HEK293 (cell line): Measurements from ENCODE around the gene MCM7.

ENCODE experiments used
- CTCF ChIA-PET: fragments of 350-600 bp; formaldehyde crosslinking; extraction: SDS; loops from one replicate; lab custom pipeline; 2021; ENCODE audit warnings: antibody characterized with exemption; lab: Yijun Ruan, JAX
- POLR2A ChIA-PET: fragments of 300-600 bp; formaldehyde crosslinking; extraction: SDS; loops from one replicate; lab custom pipeline; 2020; ENCODE audit warnings: antibody characterized with exemption, inconsistent platforms; lab: Yijun Ruan, JAX
- H3K27ac ChIP-seq: fragments of 200-500 bp; sonication (Bioruptor generic); 2 replicates; pipeline ENCODE4 v1.5.1; 2014; ENCODE audit warnings: low read depth, low read length, control low read depth, inconsistent platforms; ENCODE audit errors: extremely low read depth
- H3K36me3 ChIP-seq, 2 experiments: fragments of 200-500 bp in 1 of 2; sonication (Bioruptor generic) in 1 of 2; 1 replicate in 1 of 2; 2 replicates in 1 of 2; pipeline ENCODE4 v1.5.1; 2014 to 2017; ENCODE audit warnings: inconsistent platforms in 2 of 2, low read length in 2 of 2; ENCODE audit not compliant: control insufficient read depth in 2 of 2, insufficient read depth in 1 of 2
- H3K4me1 ChIP-seq: fragments of 200-500 bp; sonication (Bioruptor generic); 2 replicates; pipeline ENCODE4 v1.5.1; 2014; ENCODE audit warnings: mild to moderate bottlenecking, low read length, inconsistent platforms; ENCODE audit not compliant: control insufficient read depth, insufficient read depth
- H3K4me3 ChIP-seq: 2 replicates; pipeline ENCODE4 v1.5.1; 2011; ENCODE audit warnings: low read depth, mild to moderate bottlenecking, control low read depth, low read length, moderate library complexity
- H3K9me3 ChIP-seq: fragments of 200-500 bp; sonication (Bioruptor generic); 2 replicates; pipeline ENCODE4 v1.5.1; 2014; ENCODE audit warnings: low read depth, low read length, inconsistent platforms; ENCODE audit not compliant: control insufficient read depth, insufficient read depth
- BCL11B ChIP-seq: fragments of 450-650 bp; formaldehyde crosslinking; IDR thresholded peaks from 2 replicates; pipeline ENCODE4 v1.5.1; 2016; ENCODE audit warnings: low read depth, missing biosample characterization, missing genetic modification characterization
- ZFHX2 ChIP-seq: fragments of 450-650 bp; formaldehyde crosslinking; conservative IDR thresholded peaks from 2 replicates; pipeline ENCODE4 v1.5.1; 2016; ENCODE audit warnings: missing biosample characterization, missing genetic modification characterization
- ZIC2 ChIP-seq: fragments of 450-650 bp; formaldehyde crosslinking; IDR thresholded peaks from 2 replicates; pipeline ENCODE4 v1.5.1; 2016; ENCODE audit warnings: missing biosample characterization, missing genetic modification characterization
- ZNF112 ChIP-seq: fragments of 450-650 bp; formaldehyde crosslinking; IDR thresholded peaks from 2 replicates; pipeline ENCODE4 v1.5.0; 2017; ENCODE audit warnings: missing biosample characterization, missing genetic modification characterization
- ZNF146 ChIP-seq: fragments of 450-650 bp; formaldehyde crosslinking; IDR thresholded peaks from 2 replicates; pipeline ENCODE4 v1.5.1; 2016; ENCODE audit warnings: missing biosample characterization, missing genetic modification characterization
- ZNF155 ChIP-seq: fragments of 450-650 bp; formaldehyde crosslinking; IDR thresholded peaks from 2 replicates; pipeline ENCODE4 v1.5.1; 2016; ENCODE audit warnings: missing biosample characterization, missing genetic modification characterization
- ZNF202 ChIP-seq: fragments of 450-650 bp; formaldehyde crosslinking; IDR thresholded peaks from 2 replicates; pipeline ENCODE4 v1.5.1; 2016; ENCODE audit warnings: missing biosample characterization, missing genetic modification characterization, borderline replicate concordance
- ZNF341 ChIP-seq: fragments of 450-650 bp; formaldehyde crosslinking; IDR thresholded peaks from 2 replicates; pipeline ENCODE4; 2016; ENCODE audit warnings: low read depth, missing biosample characterization, missing genetic modification characterization
- ZNF510 ChIP-seq: fragments of 450-650 bp; formaldehyde crosslinking; IDR thresholded peaks from 2 replicates; pipeline ENCODE4 v1.5.1; 2018; ENCODE audit warnings: mild to moderate bottlenecking, missing genetic modification characterization, missing biosample characterization; ENCODE audit not compliant: insufficient replicate concordance
- ZNF549 ChIP-seq: fragments of 450-650 bp; IDR thresholded peaks from 2 replicates; pipeline ENCODE4 v1.5.1; 2018; ENCODE audit warnings: missing biosample characterization, missing genetic modification characterization, mild to moderate bottlenecking, inconsistent platforms, moderate library complexity
- ZNF561 ChIP-seq: fragments of 450-650 bp; IDR thresholded peaks from 2 replicates; pipeline ENCODE4 v1.5.1; 2018; ENCODE audit warnings: missing biosample characterization, missing genetic modification characterization, borderline replicate concordance
- ZNF596 ChIP-seq: fragments of 450-650 bp; IDR thresholded peaks from 2 replicates; pipeline ENCODE4 v1.5.0; 2018; ENCODE audit warnings: missing biosample characterization, mild to moderate bottlenecking, missing genetic modification characterization, moderate library complexity
- ZNF610 ChIP-seq: fragments of 450-650 bp; formaldehyde crosslinking; IDR thresholded peaks from 2 replicates; pipeline ENCODE4 v1.5.1; 2016; ENCODE audit warnings: missing biosample characterization, missing genetic modification characterization, borderline replicate concordance
- ZNF621 ChIP-seq: fragments of 450-650 bp; formaldehyde crosslinking; IDR thresholded peaks from 2 replicates; pipeline ENCODE4 v1.5.1; 2017; ENCODE audit warnings: missing biosample characterization, missing genetic modification characterization
- ZNF626 ChIP-seq: fragments of 450-650 bp; sonication (Bioruptor Pico); formaldehyde crosslinking; IDR thresholded peaks from 2 replicates; pipeline ENCODE4 v1.5.1; 2018; ENCODE audit warnings: missing biosample characterization, missing genetic modification characterization, inconsistent platforms
- ZNF629 ChIP-seq: fragments of 450-650 bp; formaldehyde crosslinking; IDR thresholded peaks from 2 replicates; pipeline ENCODE4 v1.5.1; 2017; ENCODE audit warnings: missing biosample characterization, missing genetic modification characterization
- ZNF658 ChIP-seq: fragments of 450-650 bp; formaldehyde crosslinking; IDR thresholded peaks from 2 replicates; pipeline ENCODE4; 2016; ENCODE audit warnings: missing biosample characterization, missing genetic modification characterization
- ZNF664 ChIP-seq: fragments of 450-650 bp; formaldehyde crosslinking; IDR thresholded peaks from 2 replicates; pipeline ENCODE4 v1.5.1; 2016; ENCODE audit warnings: missing biosample characterization, missing genetic modification characterization
- ZNF785 ChIP-seq: fragments of 450-650 bp; formaldehyde crosslinking; IDR thresholded peaks from 2 replicates; pipeline ENCODE4 v1.5.1; 2016; ENCODE audit warnings: missing biosample characterization, missing genetic modification characterization
- TF ChIP-seq, protein P1 (sequence below): fragments of 450-650 bp; formaldehyde crosslinking; IDR thresholded peaks from 2 replicates; pipeline ENCODE4 v1.5.1; 2017; ENCODE audit warnings: missing biosample characterization, missing genetic modification characterization
- TF ChIP-seq, protein P2 (sequence below): fragments of 450-650 bp; formaldehyde crosslinking; IDR thresholded peaks from 2 replicates; pipeline ENCODE4 v1.5.1; 2017; ENCODE audit warnings: missing biosample characterization, missing genetic modification characterization
- TF ChIP-seq, protein P3 (sequence below): fragments of 450-650 bp; formaldehyde crosslinking; IDR thresholded peaks from 2 replicates; pipeline ENCODE4 v1.5.1; 2016; ENCODE audit warnings: missing biosample characterization, missing genetic modification characterization

MCM7 gene

DNA sequence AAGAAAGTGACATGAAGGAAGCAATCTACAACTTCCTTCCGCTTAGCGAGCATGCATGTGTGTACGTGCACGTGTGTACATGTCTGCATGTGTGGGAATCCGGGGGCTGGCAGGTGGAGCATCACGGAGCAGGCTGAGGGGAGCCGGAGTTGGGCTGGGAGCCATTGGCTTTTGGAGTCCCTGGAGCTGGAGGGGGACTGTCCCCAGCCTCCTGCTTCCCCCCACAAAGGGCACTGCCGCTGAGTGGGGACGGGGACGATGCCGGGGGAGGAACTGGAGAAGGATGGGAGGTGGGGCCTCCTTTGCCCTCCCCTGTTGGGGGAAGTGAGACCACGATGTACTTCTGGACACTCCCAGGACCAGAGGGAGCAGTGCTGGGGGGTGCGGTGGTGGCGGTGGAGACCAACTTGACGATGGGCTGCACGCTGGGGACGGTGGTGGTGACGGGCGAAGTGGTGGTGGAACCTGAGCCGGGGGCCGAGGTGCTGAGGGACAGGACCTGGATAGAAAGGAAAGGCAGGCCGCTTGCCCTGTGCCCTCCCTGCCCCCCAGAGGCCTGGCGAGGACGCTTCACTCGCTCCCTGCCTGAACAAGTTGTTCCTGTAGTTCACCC, 6.0 kb upstream of the MCM7 start:
- Histone ChIP-seq H3K4me3 (no peak overlapping the region), H3K4me1 (no peaks in the 10 kb centered on the region), H3K9me3 (no peaks in the 10 kb centered on the region), H3K36me3 (peaks cover 21 to 75% of the 10 kb centered on the region in 2 experiments), H3K27ac (no peak overlapping the region)
- ChIA-PET CTCF (no interaction called here), POLR2A (no interaction called here)
- TF ChIP-seq ZNF155 (no peak), ZNF664 (tag by site-specific recombination) (no peak), ZNF510 (tag by site-specific recombination) (no peak), ZNF146 (tag by site-specific recombination) (no peak), ZNF561 (tag by site-specific recombination) (no peak), ZFHX2 (tag by site-specific recombination) (no peak), ZNF785 (no peak), ZNF658 (tag by site-specific recombination) (no peak), ZNF341 (tag by site-specific recombination) (no peak), ZNF112 (tag by site-specific recombination) (no peak), ZNF596 (no peak), ZNF610 (tag by site-specific recombination) (no peak), ZNF549 (tag by site-specific recombination) (no peak), ZNF629 (no peak), ZIC2 (tag by site-specific recombination) (no peak), ZNF202 (tag by site-specific recombination) (no peak)
- TF ChIP-seq, protein P1, sequence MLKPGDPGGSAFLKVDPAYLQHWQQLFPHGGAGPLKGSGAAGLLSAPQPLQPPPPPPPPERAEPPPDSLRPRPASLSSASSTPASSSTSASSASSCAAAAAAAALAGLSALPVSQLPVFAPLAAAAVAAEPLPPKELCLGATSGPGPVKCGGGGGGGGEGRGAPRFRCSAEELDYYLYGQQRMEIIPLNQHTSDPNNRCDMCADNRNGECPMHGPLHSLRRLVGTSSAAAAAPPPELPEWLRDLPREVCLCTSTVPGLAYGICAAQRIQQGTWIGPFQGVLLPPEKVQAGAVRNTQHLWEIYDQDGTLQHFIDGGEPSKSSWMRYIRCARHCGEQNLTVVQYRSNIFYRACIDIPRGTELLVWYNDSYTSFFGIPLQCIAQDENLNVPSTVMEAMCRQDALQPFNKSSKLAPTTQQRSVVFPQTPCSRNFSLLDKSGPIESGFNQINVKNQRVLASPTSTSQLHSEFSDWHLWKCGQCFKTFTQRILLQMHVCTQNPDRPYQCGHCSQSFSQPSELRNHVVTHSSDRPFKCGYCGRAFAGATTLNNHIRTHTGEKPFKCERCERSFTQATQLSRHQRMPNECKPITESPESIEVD (tag by site-specific recombination), result no peak
- TF ChIP-seq, protein P2, sequence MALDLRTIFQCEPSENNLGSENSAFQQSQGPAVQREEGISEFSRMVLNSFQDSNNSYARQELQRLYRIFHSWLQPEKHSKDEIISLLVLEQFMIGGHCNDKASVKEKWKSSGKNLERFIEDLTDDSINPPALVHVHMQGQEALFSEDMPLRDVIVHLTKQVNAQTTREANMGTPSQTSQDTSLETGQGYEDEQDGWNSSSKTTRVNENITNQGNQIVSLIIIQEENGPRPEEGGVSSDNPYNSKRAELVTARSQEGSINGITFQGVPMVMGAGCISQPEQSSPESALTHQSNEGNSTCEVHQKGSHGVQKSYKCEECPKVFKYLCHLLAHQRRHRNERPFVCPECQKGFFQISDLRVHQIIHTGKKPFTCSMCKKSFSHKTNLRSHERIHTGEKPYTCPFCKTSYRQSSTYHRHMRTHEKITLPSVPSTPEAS (tag by site-specific recombination), result no peak

DNA sequence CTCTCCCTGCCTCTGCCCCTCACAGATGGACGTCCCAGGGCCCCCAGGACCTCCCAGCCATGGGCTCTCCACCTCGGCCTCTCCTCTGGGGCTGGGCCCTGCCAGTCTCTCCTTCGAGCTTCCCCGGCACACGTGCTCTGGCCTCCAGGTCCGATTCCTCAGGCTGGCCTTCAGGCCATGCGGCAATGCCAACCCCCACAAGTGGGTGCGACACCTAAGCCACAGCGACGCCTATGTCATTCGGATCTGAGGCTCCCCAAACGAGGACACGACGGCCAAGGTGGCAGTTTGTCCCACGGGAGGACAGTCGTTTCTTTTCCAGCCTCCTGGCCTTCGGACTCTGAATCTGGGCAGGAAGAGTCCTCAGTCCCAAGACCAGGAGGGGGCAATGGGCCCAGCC, 5.4 kb upstream of the MCM7 start:
- H3K27ac ChIP-seq, result no peak overlapping the region
- TF ChIP-seq ZNF621 (no peak), ZNF202 (tag by site-specific recombination) (no peak), ZNF626 (tag by site-specific recombination) (no peak), BCL11B (tag by site-specific recombination) (no peak)
- TF ChIP-seq, protein P3, sequence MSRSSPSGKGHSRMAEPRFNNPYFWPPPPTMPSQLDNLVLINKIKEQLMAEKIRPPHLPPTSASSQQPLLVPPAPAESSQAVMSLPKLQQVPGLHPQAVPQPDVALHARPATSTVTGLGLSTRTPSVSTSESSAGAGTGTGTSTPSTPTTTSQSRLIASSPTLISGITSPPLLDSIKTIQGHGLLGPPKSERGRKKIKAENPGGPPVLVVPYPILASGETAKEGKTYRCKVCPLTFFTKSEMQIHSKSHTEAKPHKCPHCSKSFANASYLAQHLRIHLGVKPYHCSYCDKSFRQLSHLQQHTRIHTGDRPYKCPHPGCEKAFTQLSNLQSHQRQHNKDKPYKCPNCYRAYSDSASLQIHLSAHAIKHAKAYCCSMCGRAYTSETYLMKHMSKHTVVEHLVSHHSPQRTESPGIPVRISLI (tag by site-specific recombination), result no peak
- TF ChIP-seq, all 188 proteins: peak for 0
- no peaks in the 10 kb centered on the region for H3K9me3 ChIP-seq
- H3K4me3 ChIP-seq, result no peak overlapping the region
- peaks cover 20 to 69% of the 10 kb centered on the region in 2 experiments for H3K36me3 ChIP-seq
- ChIA-PET CTCF (no interaction called here), POLR2A (no interaction called here)
- H3K4me1 ChIP-seq, result no peaks in the 10 kb centered on the region
